H1 (cell line): Measurements from ENCODE around the gene MYL2. TPM values are rescaled to one million over a fixed set of nuclear protein-coding genes. Genes with fewer than 3 reads are reported as not detected.

Experiments used
- CEBPB ChIP-seq: IDR thresholded peaks from 2 replicates; pipeline ENCODE4 v1.6.1; 2012; ENCODE audit warnings: low read depth, low read length
- CHD2 ChIP-seq: IDR thresholded peaks from 2 replicates; pipeline ENCODE4 v1.6.1; 2012; ENCODE audit warnings: low read length, improper control_type of control experiment
- CHD7 ChIP-seq: fragments of 300-600 bp; sonication (generic); IDR thresholded peaks from 2 replicates; pipeline ENCODE4 v1.7.1; 2012; ENCODE audit warnings: low read length, moderate library complexity, mild to moderate bottlenecking, inconsistent platforms; ENCODE audit not compliant: insufficient replicate concordance
- CREB1 ChIP-seq: IDR thresholded peaks from 2 replicates; pipeline ENCODE4 v1.6.1; 2012; ENCODE audit warnings: inconsistent platforms
- E2F6 ChIP-seq: IDR thresholded peaks from 2 replicates; pipeline ENCODE4 v1.6.1; 2012; ENCODE audit warnings: inconsistent platforms
- KDM4A ChIP-seq: IDR thresholded peaks from one replicate; pipeline ENCODE4 v1.7.1; 2012; ENCODE audit warnings: low read depth, mild to moderate bottlenecking, moderate library complexity, low read length, inconsistent platforms; ENCODE audit not compliant: severe bottlenecking
- POLR2A ChIP-seq, 2 experiments: IDR thresholded peaks; 1 replicate in 1 of 2; 2 replicates in 1 of 2; pipeline ENCODE4 v1.6.1; 2011; ENCODE audit warnings: low read depth in 2 of 2, low read length in 2 of 2, mild to moderate bottlenecking in 2 of 2; ENCODE audit errors: control extremely low read depth in 1 of 2
- RFX5 ChIP-seq: IDR thresholded peaks from 2 replicates; pipeline ENCODE4 v1.6.1; 2011; ENCODE audit warnings: low read depth, low read length, improper control_type of control experiment, borderline replicate concordance
- SAP30 ChIP-seq: fragments of 300-600 bp; sonication (generic); IDR thresholded peaks from 2 replicates; pipeline ENCODE4 v1.7.1; 2012; ENCODE audit warnings: low read length, moderate library complexity, mild to moderate bottlenecking, inconsistent platforms; ENCODE audit not compliant: insufficient read depth, insufficient replicate concordance
- SRF ChIP-seq: IDR thresholded peaks from 2 replicates; pipeline ENCODE4 v1.6.1; 2011; ENCODE audit warnings: mild to moderate bottlenecking, low read depth, low read length, moderate library complexity
- TBP ChIP-seq: IDR thresholded peaks from 2 replicates; pipeline ENCODE4 v1.6.1; 2011; ENCODE audit warnings: low read depth, low read length, improper control_type of control experiment
- polyA plus RNA-seq, 7 experiments: library from polyadenylated mRNA; depleted of rRNA in 3 of 7; stranded (reverse) in 5 of 7; unstranded in 2 of 7; fragments of >200 nt in 5 of 7; fragments of 200-250 nt in 2 of 7; gene quantifications; 1 replicate in 5 of 7; 2 replicates in 1 of 7; 4 replicates in 1 of 7; pipeline versions ENCODE4 v1.2.1 to v1.2.3, GENCODE V29; 2011 to 2013; ENCODE audit warnings: missing spikeins in 2 of 7, mixed read lengths in 2 of 7
- total RNA-seq: library from RNA; stranded (reverse); fragmentation: NEBNext Ultra II Directional; extraction: Animal tissue kit (Norgen Biotek cat#: 25700); gene quantifications from 2 replicates; pipeline ENCODE4 v1.2.1, GENCODE V29; 2021

The MYL2 gene
- total and polyA plus RNA-seq, 2 of the 8 experiments (the other 6 are each of a cell fraction or from before 2014, with no cell fraction given), result not detected

- no peak for TF ChIP-seq CHD7
- no peak for TF ChIP-seq SAP30
- TF ChIP-seq KDM4A, result peak; percentile 2
- TF ChIP-seq SRF, result no peak
- no peak for TF ChIP-seq RFX5
- peak; percentile 51; the same call in 1 of the 2 replicates for TF ChIP-seq CHD2
- TF ChIP-seq TBP, result peak; percentile 76
- TF ChIP-seq CEBPB, result no peak
- TF ChIP-seq CREB1, result no peak
- no peak for TF ChIP-seq E2F6
- peak in 1 of 2 experiments; percentile 79; a peak in 2 of 3 replicates for TF ChIP-seq POLR2A (IDR thresholded peaks at IDR 0.05; ENCODE audit: control extremely low read depth in 1 of 2, low read depth in 2 of 2, low read length in 2 of 2)
Measured at GRCh38 chr12:110936367-110937103, 16.2 kb upstream of the MYL2 start (continued).
